ENCODE data around the gene ENG.

ENG gene

DNA sequence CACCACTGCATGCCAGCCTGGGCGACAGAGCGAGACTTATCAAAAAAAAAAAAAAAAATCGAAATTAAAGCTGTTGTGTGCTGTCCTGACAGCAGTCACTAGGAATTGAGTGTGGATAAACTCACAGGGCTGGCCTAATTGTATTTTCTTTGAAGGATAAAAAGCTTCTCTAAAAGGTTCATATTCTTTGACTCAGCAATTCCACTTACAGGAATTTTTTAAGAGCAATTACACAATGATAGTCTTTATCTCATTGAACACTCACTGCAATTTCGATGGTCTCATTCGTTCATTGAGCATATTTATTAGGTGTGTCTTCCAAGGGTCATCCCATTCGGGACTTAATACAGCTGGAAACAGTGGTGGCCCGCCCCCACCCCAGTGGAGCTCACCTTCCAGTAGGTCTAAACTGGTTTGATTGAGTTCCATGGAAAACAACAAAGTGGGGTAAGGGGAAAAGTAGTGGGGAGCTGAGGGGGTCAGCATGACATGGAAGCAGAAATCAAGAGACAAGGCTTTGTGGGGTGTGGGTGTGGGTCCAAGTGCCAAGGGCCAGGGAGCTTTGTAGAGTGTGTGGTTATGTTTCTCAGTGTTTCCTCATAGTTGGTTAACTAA, 61.9 kb downstream of the ENG start:
- H3K27ac ChIP-seq, result no peak overlapping the region
- H3K4me3 ChIP-seq, result no peak overlapping the region
- TF ChIP-seq CTCF (IDR thresholded peaks at IDR 0.05), result no peak
- peaks cover 43 to 63% (median 54%) of the 10 kb centered on the region in 3 donors for H3K36me3 ChIP-seq
- H3K9me3 ChIP-seq, result no peaks in the 10 kb centered on the region
- intact Hi-C loops (cut with DNase I; ENCODE audit: low total_unique reads), result no loop called here
- H3K27me3 ChIP-seq, result no peaks in the 10 kb centered on the region
- no peak for DNase-seq
- peaks cover 0 to 21% (median 7%) of the 10 kb centered on the region in 4 donors for H3K4me1 ChIP-seq

DNA sequence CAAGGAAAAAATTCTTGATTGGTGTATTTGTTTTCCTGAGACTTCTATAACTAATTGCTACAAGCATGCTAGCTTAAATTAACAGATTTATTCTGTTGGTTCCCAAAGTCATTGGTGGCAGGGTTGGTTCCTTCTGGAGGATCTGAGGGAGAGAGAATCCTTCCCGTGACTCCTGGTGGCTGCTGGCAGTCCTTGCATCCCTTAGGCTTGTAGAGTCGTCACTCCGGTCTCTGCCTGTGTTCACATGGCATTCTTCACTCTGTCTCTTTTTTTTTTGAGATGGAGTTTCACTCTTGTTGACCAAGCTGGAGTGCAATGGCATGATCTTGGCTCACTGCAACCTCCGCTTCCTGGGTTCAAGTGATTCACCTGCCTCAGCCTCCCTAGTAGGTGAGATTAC, 63.4 kb downstream of the ENG start:
- peaks cover 0 to 23% (median 17%) of the 10 kb centered on the region in 4 donors for H3K4me1 ChIP-seq
- H3K36me3 ChIP-seq, result peaks cover 51 to 69% (median 60%) of the 10 kb centered on the region in 3 donors
- intact Hi-C loops (cut with DNase I; ENCODE audit: low total_unique reads), result no loop called here
- H3K27ac ChIP-seq, result no peak overlapping the region
- DNase-seq, result no peak
- no peaks in the 10 kb centered on the region for H3K27me3 ChIP-seq
- H3K9me3 ChIP-seq, result no peaks in the 10 kb centered on the region
- no peak overlapping the region for H3K4me3 ChIP-seq
- TF ChIP-seq CTCF (IDR thresholded peaks at IDR 0.05), result no peak

DNA sequence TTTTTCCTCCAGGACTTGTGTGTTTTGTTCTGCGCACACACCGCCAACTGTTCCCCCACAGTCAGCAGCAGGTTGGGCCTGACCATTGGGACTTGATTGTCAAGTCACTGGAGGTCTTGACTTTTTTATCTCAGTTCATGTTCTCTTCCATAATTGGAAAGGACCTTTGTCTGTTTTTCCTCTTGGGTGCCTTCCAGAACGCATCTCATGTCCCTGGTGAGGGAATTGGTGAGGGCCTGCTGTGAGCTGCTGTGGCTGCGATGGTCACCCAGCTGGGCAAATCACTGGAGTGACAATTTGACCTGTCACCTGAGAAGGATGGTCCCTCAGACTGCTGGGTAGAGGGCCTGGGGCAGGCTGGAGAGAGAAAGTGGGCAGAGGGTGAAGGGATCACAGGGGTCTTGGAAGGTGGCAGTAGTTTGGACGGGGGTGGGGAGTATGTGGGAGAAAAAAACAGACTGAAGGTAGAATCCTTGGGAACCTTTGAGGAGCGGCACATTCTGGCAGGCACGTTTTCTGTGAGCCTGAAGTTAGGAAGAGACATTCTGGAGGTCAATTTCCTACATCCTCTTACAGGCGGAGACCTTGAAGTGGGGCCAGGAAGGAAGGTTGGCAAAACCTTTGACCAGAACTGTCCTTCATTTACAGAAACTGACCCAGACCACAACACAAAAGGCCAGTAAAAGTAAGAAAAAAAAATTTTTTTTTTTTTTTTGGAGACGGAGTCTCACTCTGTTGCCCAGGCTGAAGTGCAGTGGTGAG, 64.2 kb downstream of the ENG start:
- Histone ChIP-seq H3K27me3 (no peaks in the 10 kb centered on the region), H3K4me1 (peaks cover 0 to 21% (median 16%) of the 10 kb centered on the region in 4 donors), H3K27ac (no peak overlapping the region), H3K36me3 (peaks cover 51 to 69% (median 60%) of the 10 kb centered on the region in 3 donors), H3K4me3 (no peak overlapping the region), H3K9me3 (no peaks in the 10 kb centered on the region)
- TF ChIP-seq CTCF (IDR thresholded peaks at IDR 0.05), result no peak
- no peak for DNase-seq
- intact Hi-C loops (cut with DNase I; ENCODE audit: low total_unique reads), result no loop called here

GRCh38 chr9:127789179-127789578, 65.3 kb downstream of the ENG start:
- intact Hi-C loops (cut with DNase I; ENCODE audit: low total_unique reads), result loop anchor here (5.0 kb wide), 1 partner anchor 83 kb away; no protein-coding TSS in a partner anchor
- Histone ChIP-seq H3K27ac (no peak overlapping the region), H3K36me3 (peaks cover 51 to 66% (median 60%) of the 10 kb centered on the region in 3 donors), H3K27me3 (no peaks in the 10 kb centered on the region), H3K4me1 (peaks cover 0 to 28% (median 20%) of the 10 kb centered on the region in 4 donors), H3K9me3 (no peaks in the 10 kb centered on the region), H3K4me3 (no peak overlapping the region)
- DNase-seq, result no peak
- no peak for TF ChIP-seq CTCF (IDR thresholded peaks at IDR 0.05)

DNA sequence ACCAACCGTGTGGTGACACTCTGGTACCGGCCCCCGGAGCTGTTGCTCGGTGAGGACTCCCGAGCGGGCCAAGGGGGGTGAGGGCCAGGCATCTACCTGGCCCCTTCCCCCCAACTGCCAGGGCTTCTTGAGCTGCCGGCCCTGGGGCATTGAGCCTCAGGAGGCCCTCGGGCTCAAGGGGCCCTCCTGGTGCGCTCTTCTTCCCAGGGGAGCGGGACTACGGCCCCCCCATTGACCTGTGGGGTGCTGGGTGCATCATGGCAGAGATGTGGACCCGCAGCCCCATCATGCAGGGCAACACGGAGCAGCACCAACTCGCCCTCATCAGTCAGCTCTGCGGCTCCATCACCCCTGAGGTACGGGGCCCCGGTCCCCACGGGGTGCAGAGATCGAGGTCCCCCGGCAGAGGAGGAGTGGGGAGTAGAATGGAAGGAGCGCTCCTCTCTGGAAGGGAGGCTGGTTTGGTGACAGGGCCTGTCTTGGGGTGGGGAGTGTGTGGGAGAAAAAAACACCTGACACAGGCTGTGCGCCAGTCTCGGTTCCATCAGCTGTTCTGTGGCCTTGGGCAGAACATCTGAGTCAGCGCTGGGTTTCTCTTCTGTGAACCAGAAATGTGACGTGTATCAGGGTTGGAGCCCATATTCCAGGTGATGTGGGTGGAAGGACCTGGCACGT, 66.0 kb downstream of the ENG start:
- intact Hi-C loops (cut with DNase I; ENCODE audit: low total_unique reads), result loop anchor here (5.0 kb wide), 1 partner anchor 84 kb away; no protein-coding TSS in a partner anchor
- Histone ChIP-seq H3K36me3 (peaks cover 51 to 61% (median 60%) of the 10 kb centered on the region in 3 donors), H3K4me3 (no peak overlapping the region), H3K4me1 (peaks cover 0 to 30% (median 20%) of the 10 kb centered on the region in 4 donors), H3K27me3 (no peaks in the 10 kb centered on the region), H3K27ac (no peak overlapping the region), H3K9me3 (no peaks in the 10 kb centered on the region)
- DNase-seq, result no peak
- TF ChIP-seq CTCF (IDR thresholded peaks at IDR 0.05), result no peak
